ENCODE data around the gene RENBP. TPM values are rescaled to one million over a fixed set of nuclear protein-coding genes. Genes with fewer than 3 reads are reported as not detected.
A peak's percentile ranks its signal among the peaks of the same experiment; 100 is the strongest.

The RENBP gene
- total and polyA plus RNA-seq, 2 of the 13 experiments (the other 11 are each of a cell fraction or from before 2014, with no cell fraction given): 1.4 to 2.6 TPM

DNA sequence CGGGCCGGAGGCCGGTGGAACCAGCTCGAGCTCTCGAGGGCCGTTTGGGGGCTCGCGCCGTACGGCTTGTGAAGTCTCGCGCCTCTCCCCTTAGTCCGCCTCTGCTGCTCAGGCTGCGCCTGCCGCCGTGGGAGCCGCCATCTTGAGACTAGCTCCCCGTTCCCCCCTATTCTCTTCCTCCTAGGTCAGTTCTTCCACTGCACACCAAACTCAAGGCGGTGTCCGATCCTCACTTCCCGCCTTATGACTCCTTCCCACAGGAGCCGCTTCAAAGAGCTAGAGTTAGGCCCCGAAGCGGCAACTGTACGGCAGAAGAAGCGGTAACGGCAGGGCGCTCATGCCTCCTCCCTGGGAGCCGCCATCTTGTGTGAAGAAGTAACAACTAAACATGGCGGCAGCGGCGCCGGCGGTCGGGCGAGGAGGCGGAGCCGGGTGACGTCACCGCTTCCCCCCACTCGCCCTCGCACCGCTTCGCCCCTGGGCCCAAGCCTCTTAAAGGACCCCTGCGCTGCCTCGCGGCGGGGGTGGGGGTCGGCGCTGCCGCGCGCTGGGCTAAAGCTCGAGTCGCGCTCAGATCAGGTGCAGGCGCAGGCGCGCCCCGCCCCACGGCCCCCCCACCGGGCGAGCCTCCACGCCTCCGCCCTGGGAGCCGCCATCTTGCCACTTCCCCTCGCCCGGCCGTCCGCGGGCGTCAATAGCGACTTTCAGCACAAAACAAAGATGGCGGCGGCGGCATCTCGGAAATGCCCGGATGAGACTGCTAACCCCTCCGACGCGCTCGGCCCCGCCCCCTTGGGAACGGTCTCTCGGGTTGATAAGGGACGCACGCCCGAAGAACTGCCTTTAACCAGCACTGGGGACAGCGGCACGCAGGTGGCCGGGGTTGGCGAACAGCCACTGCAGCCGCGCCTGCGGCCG is 27.3 kb upstream of the RENBP start, which contains the start of gene HCFC1 (continued):
- TF ChIP-seq, protein P1, sequence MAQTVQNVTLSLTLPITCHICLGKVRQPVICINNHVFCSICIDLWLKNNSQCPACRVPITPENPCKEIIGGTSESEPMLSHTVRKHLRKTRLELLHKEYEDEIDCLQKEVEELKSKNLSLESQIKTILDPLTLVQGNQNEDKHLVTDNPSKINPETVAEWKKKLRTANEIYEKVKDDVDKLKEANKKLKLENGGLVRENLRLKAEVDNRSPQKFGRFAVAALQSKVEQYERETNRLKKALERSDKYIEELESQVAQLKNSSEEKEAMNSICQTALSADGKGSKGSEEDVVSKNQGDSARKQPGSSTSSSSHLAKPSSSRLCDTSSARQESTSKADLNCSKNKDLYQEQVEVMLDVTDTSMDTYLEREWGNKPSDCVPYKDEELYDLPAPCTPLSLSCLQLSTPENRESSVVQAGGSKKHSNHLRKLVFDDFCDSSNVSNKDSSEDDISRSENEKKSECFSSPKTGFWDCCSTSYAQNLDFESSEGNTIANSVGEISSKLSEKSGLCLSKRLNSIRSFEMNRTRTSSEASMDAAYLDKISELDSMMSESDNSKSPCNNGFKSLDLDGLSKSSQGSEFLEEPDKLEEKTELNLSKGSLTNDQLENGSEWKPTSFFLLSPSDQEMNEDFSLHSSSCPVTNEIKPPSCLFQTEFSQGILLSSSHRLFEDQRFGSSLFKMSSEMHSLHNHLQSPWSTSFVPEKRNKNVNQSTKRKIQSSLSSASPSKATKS (CRISPR knock-in tag; IDR thresholded peaks at IDR 0.05): no peak
- no peak for TF ChIP-seq SIX1 (CRISPR knock-in tag; IDR thresholded peaks at IDR 0.05; ENCODE audit: borderline replicate concordance)
- TF ChIP-seq FOSL2 (CRISPR knock-in tag; IDR thresholded peaks at IDR 0.05): no peak
- no peak for TF ChIP-seq NONO (IDR thresholded peaks at IDR 0.05)
- TF ChIP-seq NONO (CRISPR knock-in tag; conservative IDR thresholded peaks at IDR 0.05): peak; percentile 20; the same call in 1 of the 2 replicates
- TF ChIP-seq DDIT3 (CRISPR knock-in tag; IDR thresholded peaks at IDR 0.05): no peak
- TF ChIP-seq RCOR2 (CRISPR knock-in tag; IDR thresholded peaks at IDR 0.05): no peak
- TF ChIP-seq ZNF296 (CRISPR knock-in tag; conservative IDR thresholded peaks at IDR 0.05): no peak
- TF ChIP-seq, protein P2, sequence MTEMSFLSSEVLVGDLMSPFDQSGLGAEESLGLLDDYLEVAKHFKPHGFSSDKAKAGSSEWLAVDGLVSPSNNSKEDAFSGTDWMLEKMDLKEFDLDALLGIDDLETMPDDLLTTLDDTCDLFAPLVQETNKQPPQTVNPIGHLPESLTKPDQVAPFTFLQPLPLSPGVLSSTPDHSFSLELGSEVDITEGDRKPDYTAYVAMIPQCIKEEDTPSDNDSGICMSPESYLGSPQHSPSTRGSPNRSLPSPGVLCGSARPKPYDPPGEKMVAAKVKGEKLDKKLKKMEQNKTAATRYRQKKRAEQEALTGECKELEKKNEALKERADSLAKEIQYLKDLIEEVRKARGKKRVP (CRISPR knock-in tag; IDR thresholded peaks at IDR 0.05): no peak
- TF ChIP-seq, protein P3, sequence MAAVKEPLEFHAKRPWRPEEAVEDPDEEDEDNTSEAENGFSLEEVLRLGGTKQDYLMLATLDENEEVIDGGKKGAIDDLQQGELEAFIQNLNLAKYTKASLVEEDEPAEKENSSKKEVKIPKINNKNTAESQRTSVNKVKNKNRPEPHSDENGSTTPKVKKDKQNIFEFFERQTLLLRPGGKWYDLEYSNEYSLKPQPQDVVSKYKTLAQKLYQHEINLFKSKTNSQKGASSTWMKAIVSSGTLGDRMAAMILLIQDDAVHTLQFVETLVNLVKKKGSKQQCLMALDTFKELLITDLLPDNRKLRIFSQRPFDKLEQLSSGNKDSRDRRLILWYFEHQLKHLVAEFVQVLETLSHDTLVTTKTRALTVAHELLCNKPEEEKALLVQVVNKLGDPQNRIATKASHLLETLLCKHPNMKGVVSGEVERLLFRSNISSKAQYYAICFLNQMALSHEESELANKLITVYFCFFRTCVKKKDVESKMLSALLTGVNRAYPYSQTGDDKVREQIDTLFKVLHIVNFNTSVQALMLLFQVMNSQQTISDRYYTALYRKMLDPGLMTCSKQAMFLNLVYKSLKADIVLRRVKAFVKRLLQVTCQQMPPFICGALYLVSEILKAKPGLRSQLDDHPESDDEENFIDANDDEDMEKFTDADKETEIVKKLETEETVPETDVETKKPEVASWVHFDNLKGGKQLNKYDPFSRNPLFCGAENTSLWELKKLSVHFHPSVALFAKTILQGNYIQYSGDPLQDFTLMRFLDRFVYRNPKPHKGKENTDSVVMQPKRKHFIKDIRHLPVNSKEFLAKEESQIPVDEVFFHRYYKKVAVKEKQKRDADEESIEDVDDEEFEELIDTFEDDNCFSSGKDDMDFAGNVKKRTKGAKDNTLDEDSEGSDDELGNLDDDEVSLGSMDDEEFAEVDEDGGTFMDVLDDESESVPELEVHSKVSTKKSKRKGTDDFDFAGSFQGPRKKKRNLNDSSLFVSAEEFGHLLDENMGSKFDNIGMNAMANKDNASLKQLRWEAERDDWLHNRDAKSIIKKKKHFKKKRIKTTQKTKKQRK (IDR thresholded peaks at IDR 0.05; ENCODE audit: low read length): no peak
- no peak; the same call in 1 of the 2 replicates for TF ChIP-seq HCFC1 (IDR thresholded peaks at IDR 0.05; ENCODE audit: low read depth, low read length)
- no peak; the same call in 1 of the 2 replicates for TF ChIP-seq KDM2A (CRISPR knock-in tag; IDR thresholded peaks at IDR 0.05; ENCODE audit: borderline replicate concordance, low read depth)
- no peak for TF ChIP-seq SYNCRIP (IDR thresholded peaks at IDR 0.05; ENCODE audit: insufficient read depth, low read depth, low read length)
- TF ChIP-seq TMF1 (CRISPR knock-in tag; IDR thresholded peaks at IDR 0.05; ENCODE audit: low read depth): no peak
- peak; percentile 24; the same call in 1 of the 2 replicates for TF ChIP-seq NR2C2 (CRISPR knock-in tag; IDR thresholded peaks at IDR 0.05; ENCODE audit: borderline replicate concordance)

Data from HepG2 (cell line).